ENCODE measurements around the gene EGFL7. TPM values are rescaled to one million over a fixed set of nuclear protein-coding genes. Genes with fewer than 3 reads are reported as not detected.

EGFL7 gene
- total and polyA plus RNA-seq, 4 donors = 32.1 to 39.7 (median 36.5) TPM

DNA sequence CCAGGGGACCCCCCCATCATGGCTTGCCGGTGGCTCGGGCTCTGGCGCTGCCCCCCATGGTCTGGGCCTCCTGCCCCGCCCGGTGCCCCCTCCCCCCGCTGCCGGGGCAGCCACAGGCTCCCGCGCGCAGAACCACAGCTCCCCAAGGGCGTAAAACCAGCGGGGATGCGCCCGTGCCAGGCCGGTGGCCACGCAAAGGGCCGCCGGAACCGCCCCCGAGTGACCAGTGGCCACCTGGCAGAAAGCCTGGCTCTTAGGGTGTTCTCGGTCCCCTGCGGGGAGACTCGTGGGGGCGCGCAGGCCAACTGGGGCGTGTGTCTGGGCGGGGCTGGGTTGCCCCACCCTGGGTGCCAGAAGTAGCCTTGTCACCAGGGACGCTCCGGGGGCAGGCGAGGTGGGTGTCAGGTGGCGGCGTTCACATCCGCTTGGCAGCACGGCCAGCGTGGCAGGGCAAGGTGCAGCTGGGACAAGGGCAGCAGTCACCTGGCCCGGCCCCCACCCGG lies 25.1 kb downstream of the EGFL7 start:
- WGBS = 10% methylated on average over 37 of the region's 37 CpGs
- no peaks in the 10 kb centered on the region for H3K27me3 ChIP-seq (ENCODE audit: control insufficient read depth in 4 of 4, insufficient read depth in 4 of 4, low read length in 3 of 4)
- no peaks in the 10 kb centered on the region for H3K9me3 ChIP-seq (ENCODE audit: control insufficient read depth in 4 of 4, low read length in 3 of 4)
- DNase-seq (ENCODE audit: low spot score) = no peak
- no peaks in the 10 kb centered on the region for H3K36me3 ChIP-seq (ENCODE audit: control insufficient read depth in 4 of 4, insufficient read depth in 3 of 4, low read depth in 1 of 4, low read length in 3 of 4)
- H3K27ac ChIP-seq (ENCODE audit: low read depth in 1 of 2, low read length in 2 of 2) = peak overlapping the region; percentile 91 to 92
- TF ChIP-seq, protein P1, sequence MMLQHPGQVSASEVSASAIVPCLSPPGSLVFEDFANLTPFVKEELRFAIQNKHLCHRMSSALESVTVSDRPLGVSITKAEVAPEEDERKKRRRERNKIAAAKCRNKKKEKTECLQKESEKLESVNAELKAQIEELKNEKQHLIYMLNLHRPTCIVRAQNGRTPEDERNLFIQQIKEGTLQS (IDR thresholded peaks at IDR 0.05) = no peak
- peak; percentile 81 to 85 for TF ChIP-seq RXRA (IDR thresholded peaks at IDR 0.05)
- peak; percentile 87 for TF ChIP-seq SP1 (IDR thresholded peaks at IDR 0.05)
- no peak for TF ChIP-seq NR2F2 (IDR thresholded peaks at IDR 0.05)
- TF ChIP-seq, protein P2, sequence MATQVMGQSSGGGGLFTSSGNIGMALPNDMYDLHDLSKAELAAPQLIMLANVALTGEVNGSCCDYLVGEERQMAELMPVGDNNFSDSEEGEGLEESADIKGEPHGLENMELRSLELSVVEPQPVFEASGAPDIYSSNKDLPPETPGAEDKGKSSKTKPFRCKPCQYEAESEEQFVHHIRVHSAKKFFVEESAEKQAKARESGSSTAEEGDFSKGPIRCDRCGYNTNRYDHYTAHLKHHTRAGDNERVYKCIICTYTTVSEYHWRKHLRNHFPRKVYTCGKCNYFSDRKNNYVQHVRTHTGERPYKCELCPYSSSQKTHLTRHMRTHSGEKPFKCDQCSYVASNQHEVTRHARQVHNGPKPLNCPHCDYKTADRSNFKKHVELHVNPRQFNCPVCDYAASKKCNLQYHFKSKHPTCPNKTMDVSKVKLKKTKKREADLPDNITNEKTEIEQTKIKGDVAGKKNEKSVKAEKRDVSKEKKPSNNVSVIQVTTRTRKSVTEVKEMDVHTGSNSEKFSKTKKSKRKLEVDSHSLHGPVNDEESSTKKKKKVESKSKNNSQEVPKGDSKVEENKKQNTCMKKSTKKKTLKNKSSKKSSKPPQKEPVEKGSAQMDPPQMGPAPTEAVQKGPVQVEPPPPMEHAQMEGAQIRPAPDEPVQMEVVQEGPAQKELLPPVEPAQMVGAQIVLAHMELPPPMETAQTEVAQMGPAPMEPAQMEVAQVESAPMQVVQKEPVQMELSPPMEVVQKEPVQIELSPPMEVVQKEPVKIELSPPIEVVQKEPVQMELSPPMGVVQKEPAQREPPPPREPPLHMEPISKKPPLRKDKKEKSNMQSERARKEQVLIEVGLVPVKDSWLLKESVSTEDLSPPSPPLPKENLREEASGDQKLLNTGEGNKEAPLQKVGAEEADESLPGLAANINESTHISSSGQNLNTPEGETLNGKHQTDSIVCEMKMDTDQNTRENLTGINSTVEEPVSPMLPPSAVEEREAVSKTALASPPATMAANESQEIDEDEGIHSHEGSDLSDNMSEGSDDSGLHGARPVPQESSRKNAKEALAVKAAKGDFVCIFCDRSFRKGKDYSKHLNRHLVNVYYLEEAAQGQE (IDR thresholded peaks at IDR 0.05) = no peak
- peak in 1 of 2 donors; percentile 13 for TF ChIP-seq EGR1 (IDR thresholded peaks at IDR 0.05; ENCODE audit: low read depth in 2 of 2)
- peak; percentile 75 for TF ChIP-seq HNF4G (IDR thresholded peaks at IDR 0.05)
- no peak for TF ChIP-seq FOXA1 (IDR thresholded peaks at IDR 0.05)
- TF ChIP-seq TAF1 (conservative IDR thresholded peaks at IDR 0.05) = no peak
- TF ChIP-seq, protein P3, sequence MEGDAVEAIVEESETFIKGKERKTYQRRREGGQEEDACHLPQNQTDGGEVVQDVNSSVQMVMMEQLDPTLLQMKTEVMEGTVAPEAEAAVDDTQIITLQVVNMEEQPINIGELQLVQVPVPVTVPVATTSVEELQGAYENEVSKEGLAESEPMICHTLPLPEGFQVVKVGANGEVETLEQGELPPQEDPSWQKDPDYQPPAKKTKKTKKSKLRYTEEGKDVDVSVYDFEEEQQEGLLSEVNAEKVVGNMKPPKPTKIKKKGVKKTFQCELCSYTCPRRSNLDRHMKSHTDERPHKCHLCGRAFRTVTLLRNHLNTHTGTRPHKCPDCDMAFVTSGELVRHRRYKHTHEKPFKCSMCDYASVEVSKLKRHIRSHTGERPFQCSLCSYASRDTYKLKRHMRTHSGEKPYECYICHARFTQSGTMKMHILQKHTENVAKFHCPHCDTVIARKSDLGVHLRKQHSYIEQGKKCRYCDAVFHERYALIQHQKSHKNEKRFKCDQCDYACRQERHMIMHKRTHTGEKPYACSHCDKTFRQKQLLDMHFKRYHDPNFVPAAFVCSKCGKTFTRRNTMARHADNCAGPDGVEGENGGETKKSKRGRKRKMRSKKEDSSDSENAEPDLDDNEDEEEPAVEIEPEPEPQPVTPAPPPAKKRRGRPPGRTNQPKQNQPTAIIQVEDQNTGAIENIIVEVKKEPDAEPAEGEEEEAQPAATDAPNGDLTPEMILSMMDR (IDR thresholded peaks at IDR 0.05; ENCODE audit: low read depth, low read length, missing input control) = no peak
- peak; percentile 39 for TF ChIP-seq YY1 (IDR thresholded peaks at IDR 0.05)
- TF ChIP-seq RAD21 (IDR thresholded peaks at IDR 0.05) = no peak
- TF ChIP-seq FOXA2 (IDR thresholded peaks at IDR 0.05) = peak; percentile 11
- TF ChIP-seq HNF4A (conservative IDR thresholded peaks at IDR 0.05) = peak; percentile 89 to 95
- TF ChIP-seq, protein P4, sequence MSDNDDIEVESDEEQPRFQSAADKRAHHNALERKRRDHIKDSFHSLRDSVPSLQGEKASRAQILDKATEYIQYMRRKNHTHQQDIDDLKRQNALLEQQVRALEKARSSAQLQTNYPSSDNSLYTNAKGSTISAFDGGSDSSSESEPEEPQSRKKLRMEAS (IDR thresholded peaks at IDR 0.05) = peak; percentile 19
- TF ChIP-seq JUND (IDR thresholded peaks at IDR 0.05) = peak in 1 of 2 donors; percentile 47
- peak in 1 of 2 donors; percentile 68 for TF ChIP-seq GABPA (IDR thresholded peaks at IDR 0.05 in 1 of 2, conservative IDR thresholded peaks at IDR 0.05 in 1 of 2)
- TF ChIP-seq, protein P5, sequence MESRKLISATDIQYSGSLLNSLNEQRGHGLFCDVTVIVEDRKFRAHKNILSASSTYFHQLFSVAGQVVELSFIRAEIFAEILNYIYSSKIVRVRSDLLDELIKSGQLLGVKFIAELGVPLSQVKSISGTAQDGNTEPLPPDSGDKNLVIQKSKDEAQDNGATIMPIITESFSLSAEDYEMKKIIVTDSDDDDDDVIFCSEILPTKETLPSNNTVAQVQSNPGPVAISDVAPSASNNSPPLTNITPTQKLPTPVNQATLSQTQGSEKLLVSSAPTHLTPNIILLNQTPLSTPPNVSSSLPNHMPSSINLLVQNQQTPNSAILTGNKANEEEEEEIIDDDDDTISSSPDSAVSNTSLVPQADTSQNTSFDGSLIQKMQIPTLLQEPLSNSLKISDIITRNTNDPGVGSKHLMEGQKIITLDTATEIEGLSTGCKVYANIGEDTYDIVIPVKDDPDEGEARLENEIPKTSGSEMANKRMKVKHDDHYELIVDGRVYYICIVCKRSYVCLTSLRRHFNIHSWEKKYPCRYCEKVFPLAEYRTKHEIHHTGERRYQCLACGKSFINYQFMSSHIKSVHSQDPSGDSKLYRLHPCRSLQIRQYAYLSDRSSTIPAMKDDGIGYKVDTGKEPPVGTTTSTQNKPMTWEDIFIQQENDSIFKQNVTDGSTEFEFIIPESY (IDR thresholded peaks at IDR 0.05) = no peak
- no peak overlapping the region for H3K9ac ChIP-seq (ENCODE audit: low read depth in 1 of 2, low read length in 2 of 2)
- peaks cover 42 to 72% (median 59%) of the 10 kb centered on the region in 4 donors for H3K4me1 ChIP-seq (ENCODE audit: control insufficient read depth in 4 of 4, insufficient read depth in 4 of 4, low read length in 3 of 4)
- peak overlapping the region in 1 of 3 donors; percentile 89 for H3K4me3 ChIP-seq (ENCODE audit: low read depth in 1 of 3, low read length in 3 of 3)
